Mesenchymal stem cell (in vitro differentiated cells and primary cell): ENCODE measurements around the gene KRT9.

Experiments
- DNase-seq: peaks from one replicate; pipeline ENCODE4 v3.0.0-alpha.2; 2013
- H2AFZ ChIP-seq: one replicate; pipeline ENCODE4 v1.6.1; 2013; ENCODE audit warnings: low read depth, mild to moderate bottlenecking, control low read depth, inconsistent platforms, low read length, moderate library complexity
- H2AK5ac ChIP-seq: 2 replicates; pipeline ENCODE4 v1.6.1; 2013; ENCODE audit warnings: low read length, moderate library complexity, mild to moderate bottlenecking, inconsistent platforms; ENCODE audit not compliant: severe bottlenecking
- H2BK120ac ChIP-seq: one replicate; pipeline ENCODE4 v1.6.1; 2013; ENCODE audit warnings: low read depth, mild to moderate bottlenecking, inconsistent platforms, low read length, moderate library complexity
- H2BK12ac ChIP-seq, 2 experiments: one replicate each; pipeline ENCODE4 v1.6.1; 2013; ENCODE audit warnings: inconsistent platforms in 2 of 2, low read length in 2 of 2, mild to moderate bottlenecking in 2 of 2, moderate library complexity in 2 of 2, control low read depth in 1 of 2
- H2BK15ac ChIP-seq: one replicate; pipeline ENCODE4 v1.6.1; 2013; ENCODE audit warnings: mild to moderate bottlenecking, low read depth, inconsistent platforms; ENCODE audit not compliant: poor library complexity, severe bottlenecking
- H2BK5ac ChIP-seq: 2 replicates; pipeline ENCODE4 v1.6.1; 2013; ENCODE audit warnings: low read depth, mild to moderate bottlenecking, low read length, control low read depth, inconsistent platforms; ENCODE audit not compliant: poor library complexity, severe bottlenecking
- H3K14ac ChIP-seq, 2 experiments: one replicate each; pipeline ENCODE4 v1.6.1; 2013; ENCODE audit warnings: inconsistent platforms in 2 of 2, low read length in 2 of 2, control low read depth in 1 of 2, mild to moderate bottlenecking in 1 of 2, moderate library complexity in 1 of 2
- H3K18ac ChIP-seq, 2 experiments: one replicate each; pipeline ENCODE4 v1.6.1; 2013; ENCODE audit warnings: inconsistent platforms in 2 of 2, low read length in 2 of 2, control low read depth in 1 of 2, low read depth in 1 of 2, mild to moderate bottlenecking in 1 of 2
- H3K23ac ChIP-seq, 2 experiments: one replicate each; pipeline ENCODE4 v1.6.1; 2013; ENCODE audit warnings: inconsistent platforms in 2 of 2, low read length in 2 of 2, mild to moderate bottlenecking in 2 of 2, moderate library complexity in 2 of 2, control low read depth in 1 of 2
- H3K27ac ChIP-seq: 2 replicates; pipeline ENCODE4 v1.5.1; 2013; ENCODE audit warnings: mild to moderate bottlenecking, moderate library complexity, low read length, control low read depth, inconsistent platforms; ENCODE audit not compliant: poor library complexity, severe bottlenecking
- H3K27me3 ChIP-seq, 2 experiments: 2 replicates each; pipeline versions ENCODE4 v1.6.1 to v1.7.0; 2013; ENCODE audit warnings: low read length in 2 of 2, mild to moderate bottlenecking in 2 of 2, moderate library complexity in 2 of 2, control low read depth in 1 of 2, inconsistent platforms in 1 of 2; ENCODE audit not compliant: control insufficient read depth in 1 of 2, insufficient read depth in 1 of 2
- H3K36me3 ChIP-seq, 2 experiments: 2 replicates each; pipeline versions ENCODE4 v1.6.1 to v1.7.0; 2013; ENCODE audit warnings: low read length in 2 of 2, control low read depth in 1 of 2, inconsistent platforms in 1 of 2, low read depth in 1 of 2, mild to moderate bottlenecking in 1 of 2; ENCODE audit not compliant: insufficient read depth in 2 of 2, control insufficient read depth in 1 of 2
- H3K4ac ChIP-seq, 2 experiments: one replicate each; pipeline ENCODE4 v1.6.1; 2013; ENCODE audit warnings: inconsistent platforms in 2 of 2, low read length in 2 of 2, mild to moderate bottlenecking in 2 of 2, moderate library complexity in 2 of 2, control low read depth in 1 of 2, low read depth in 1 of 2
- H3K4me1 ChIP-seq: 2 replicates; pipeline ENCODE4 v1.6.1; 2013; ENCODE audit warnings: low read depth, low read length, control low read depth; ENCODE audit not compliant: control insufficient read depth, insufficient read depth
- H3K4me2 ChIP-seq: 2 replicates; pipeline ENCODE4 v1.6.1; 2013; ENCODE audit warnings: low read length, mild to moderate bottlenecking, inconsistent platforms; ENCODE audit not compliant: poor library complexity, severe bottlenecking
- H3K4me3 ChIP-seq, 2 experiments: 2 replicates each; pipeline versions ENCODE4 v1.5.1 to v1.7.0; 2013; ENCODE audit warnings: low read length in 2 of 2, mild to moderate bottlenecking in 2 of 2, control low read depth in 1 of 2, low read depth in 1 of 2; ENCODE audit not compliant: insufficient read depth in 1 of 2
- H3K79me1 ChIP-seq: replicated peaks from 2 replicates; pipeline ENCODE4 v1.6.1; 2013; ENCODE audit warnings: mild to moderate bottlenecking, control low read depth, low read length, inconsistent platforms; ENCODE audit not compliant: poor library complexity, severe bottlenecking
- H3K9ac ChIP-seq: 2 replicates; pipeline ENCODE4 v1.7.0; 2013; ENCODE audit warnings: mild to moderate bottlenecking, low read length, moderate library complexity
- H3K9me3 ChIP-seq: 2 replicates; pipeline ENCODE4 v1.7.0; 2013; ENCODE audit warnings: mild to moderate bottlenecking, low read length; ENCODE audit not compliant: control insufficient read depth
- H4K8ac ChIP-seq: one replicate; pipeline ENCODE4 v1.6.1; 2013; ENCODE audit warnings: inconsistent platforms, mild to moderate bottlenecking, low read length, moderate library complexity
- H4K91ac ChIP-seq: one replicate; pipeline ENCODE4 v1.6.1; 2013; ENCODE audit warnings: mild to moderate bottlenecking, low read length, inconsistent platforms
- WGBS: methylation state at CpG from one replicate; pipeline ENCODE4 v1.1.7; 2013; ENCODE audit warnings: mixed read lengths; 5-methylcytosine and 5-hydroxymethylcytosine counted together

KRT9 gene

DNA sequence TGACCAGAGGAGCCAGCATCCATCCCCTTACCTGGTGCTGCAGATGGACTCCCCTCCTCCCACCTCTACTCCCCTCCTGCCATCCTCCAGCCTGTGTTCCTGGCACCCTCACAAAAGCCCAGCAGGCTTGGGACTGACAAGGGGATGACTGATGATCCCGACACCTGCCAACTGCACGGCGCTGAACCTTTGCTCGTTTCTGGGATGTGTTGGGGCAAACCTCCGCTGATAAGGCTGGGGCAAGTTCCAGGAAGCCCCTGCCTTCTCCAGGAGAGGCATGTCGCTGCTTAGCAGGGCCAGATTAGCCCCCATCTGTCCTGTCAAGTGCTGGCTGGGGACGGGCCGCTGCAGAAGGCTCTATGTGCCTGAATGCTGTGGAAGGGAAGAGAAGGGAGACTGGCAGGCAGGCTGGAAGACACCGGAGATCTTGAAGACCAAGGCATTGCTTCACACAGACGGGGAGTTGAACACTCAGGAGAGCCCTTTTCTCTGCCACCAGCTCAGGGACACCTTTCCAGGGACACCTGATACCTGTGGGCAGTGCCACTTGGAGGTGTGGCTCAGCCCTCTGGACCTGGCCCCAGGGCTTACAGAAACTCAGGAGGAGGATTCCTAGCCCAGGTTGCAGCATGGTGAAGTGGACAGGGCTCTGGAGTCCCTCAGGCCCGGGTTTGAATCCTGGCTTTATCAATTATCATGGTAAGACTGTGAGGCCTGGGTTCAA, 52.2 kb downstream of the KRT9 start:
- WGBS, result 80% methylated on average over 10 of the region's 11 CpGs
- Histone ChIP-seq H2BK5ac (no peak overlapping the region), H3K23ac (no peak overlapping the region), H2AK5ac (peak overlapping the region; percentile 21), H3K4ac (no peak overlapping the region), H3K79me1 (no peaks in the 10 kb centered on the region), H3K14ac (peak overlapping the region in 1 of 2 experiments; percentile 11), H3K4me3 (no peak overlapping the region), H3K9ac (no peak overlapping the region), H2BK120ac (no peak overlapping the region), H3K27me3 (peaks cover 0 to 33% of the 10 kb centered on the region in 2 experiments), H3K27ac (no peak overlapping the region), H4K91ac (no peak overlapping the region), H3K36me3 (peaks cover 0 to 22% of the 10 kb centered on the region in 2 experiments), H3K4me2 (no peak overlapping the region), H3K18ac (peak overlapping the region; percentile 18 to 40), H2AFZ (no peak overlapping the region), H2BK15ac (no peak overlapping the region), H4K8ac (peak overlapping the region; percentile 8), H2BK12ac (peak overlapping the region; percentile 14 to 45), H3K9me3 (no peaks in the 10 kb centered on the region), H3K4me1 (peaks cover 30% of the 10 kb centered on the region)
- no peak for DNase-seq

DNA sequence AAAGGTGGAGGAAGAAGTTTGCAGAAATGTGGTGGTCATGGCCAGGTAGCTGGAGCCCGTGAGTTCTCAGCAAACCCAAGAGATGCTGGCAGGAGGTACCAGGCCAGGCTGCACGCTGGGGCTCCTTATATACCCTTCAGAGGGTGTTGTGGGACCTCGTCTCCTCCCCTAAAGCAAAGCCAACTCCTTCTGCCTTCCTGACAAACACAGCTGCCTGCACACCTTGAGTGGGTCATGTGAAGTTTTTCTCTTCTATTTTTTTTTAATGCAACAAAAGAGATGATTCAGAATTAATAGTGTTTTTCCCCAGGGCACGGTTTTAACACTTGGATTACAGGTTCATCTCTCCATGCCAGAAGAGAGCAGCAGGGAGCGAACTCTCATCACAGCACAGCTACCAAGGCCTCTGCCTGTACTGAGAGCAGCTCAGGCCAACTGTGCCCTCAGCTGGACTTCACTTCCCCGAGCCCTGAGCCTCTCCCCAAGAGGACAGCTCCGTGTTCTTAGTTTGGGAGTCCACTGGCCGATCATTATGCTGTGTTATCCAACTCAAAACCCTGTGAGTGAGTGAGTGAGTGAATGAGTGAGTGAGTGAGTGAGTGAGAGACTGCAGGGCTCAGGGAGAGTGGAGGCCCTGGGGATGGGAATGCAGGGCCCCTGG, 52.9 kb downstream of the KRT9 start, which contains the start of gene KRT15:
Gene KRT15 (minus strand): TSS at position 102 of the 661 bp plus-strand sequence. CDS start 63 bp downstream, at position 39.
- Histone ChIP-seq H3K27me3 (peaks cover 0 to 35% of the 10 kb centered on the region in 2 experiments), H2BK12ac (peak within 1 kb of the TSS; percentile 14 to 45), H3K14ac (peak within 1 kb of the TSS in 1 of 2 experiments; percentile 11), H3K79me1 (no peaks in the 10 kb centered on the region), H2BK15ac (no peak within 1 kb of the TSS), H3K18ac (peak within 1 kb of the TSS; percentile 28 to 40), H3K4me3 (no peak within 1 kb of the TSS), H3K9me3 (no peaks in the 10 kb centered on the region), H4K8ac (peak within 1 kb of the TSS; percentile 8), H3K4ac (no peak within 1 kb of the TSS), H3K4me2 (no peak within 1 kb of the TSS), H2BK120ac (no peak within 1 kb of the TSS), H3K27ac (no peak within 1 kb of the TSS), H2BK5ac (no peak within 1 kb of the TSS), H3K9ac (no peak within 1 kb of the TSS), H4K91ac (no peak within 1 kb of the TSS), H3K23ac (no peak within 1 kb of the TSS), H2AK5ac (peak within 1 kb of the TSS; percentile 21), H3K36me3 (peaks cover 0 to 15% of the 10 kb centered on the region in 2 experiments), H3K4me1 (peaks cover 29% of the 10 kb centered on the region), H2AFZ (no peak within 1 kb of the TSS)
- 76% methylated on average over 6 of the region's 8 CpGs for WGBS
- no peak for DNase-seq

DNA sequence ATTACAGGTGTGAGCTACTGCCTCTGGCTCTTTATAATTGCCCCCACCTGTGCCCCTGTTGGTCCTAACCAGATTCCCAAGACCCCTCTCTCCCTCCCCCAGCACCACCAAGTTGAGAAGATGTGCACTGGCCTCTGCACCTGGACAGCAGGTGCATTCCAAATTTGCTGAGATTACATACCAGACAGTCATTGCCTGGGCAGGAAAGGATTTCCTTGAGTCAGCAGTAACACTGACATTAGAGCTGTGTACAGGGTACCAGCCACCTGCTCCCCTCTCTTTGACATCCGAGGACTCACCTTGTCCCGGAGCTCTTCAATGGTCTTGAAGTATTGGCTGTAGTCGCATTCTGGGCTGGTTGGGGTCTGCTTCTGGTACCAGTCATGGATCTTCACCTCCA, 53.8 kb downstream of the KRT9 start:
- Histone ChIP-seq H3K23ac (no peak overlapping the region), H2BK120ac (no peak overlapping the region), H3K9ac (no peak overlapping the region), H3K4me3 (no peak overlapping the region), H3K18ac (no peak overlapping the region), H3K79me1 (no peaks in the 10 kb centered on the region), H3K27ac (no peak overlapping the region), H2AFZ (no peak overlapping the region), H2BK15ac (no peak overlapping the region), H3K4me1 (peaks cover 25% of the 10 kb centered on the region), H3K36me3 (peaks cover 0 to 10% of the 10 kb centered on the region in 2 experiments), H3K9me3 (no peaks in the 10 kb centered on the region), H3K14ac (no peak overlapping the region), H3K4me2 (no peak overlapping the region), H4K91ac (no peak overlapping the region), H2BK12ac (no peak overlapping the region), H3K4ac (no peak overlapping the region), H2AK5ac (no peak overlapping the region), H4K8ac (no peak overlapping the region), H2BK5ac (no peak overlapping the region), H3K27me3 (peaks cover 0 to 37% of the 10 kb centered on the region in 2 experiments)
- no peak for DNase-seq
- WGBS, result 97% methylated on average over 3 of the region's 3 CpGs

DNA sequence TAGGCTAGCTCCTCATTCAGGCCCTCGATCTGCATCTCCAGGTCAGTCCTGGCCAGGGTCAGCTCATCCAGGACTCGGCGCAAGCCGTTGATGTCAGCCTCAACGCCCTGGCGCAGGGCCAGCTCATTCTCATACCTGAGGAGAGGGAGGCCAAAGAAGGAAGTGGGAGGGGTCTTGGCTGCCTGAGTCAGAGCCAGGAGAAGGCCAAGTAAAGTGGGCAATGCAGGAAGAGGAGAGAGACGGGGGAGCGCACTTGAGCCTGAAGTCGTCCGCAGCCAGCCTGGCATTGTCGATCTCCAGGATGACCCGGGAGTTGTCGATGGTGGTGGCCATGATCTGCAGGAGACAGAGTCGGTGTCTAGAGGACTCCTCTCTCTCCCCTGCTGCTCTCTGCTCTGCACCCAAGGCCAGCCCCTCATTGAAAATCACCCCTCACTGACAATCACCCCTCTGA, 55.0 kb downstream of the KRT9 start:
- H3K23ac ChIP-seq, result no peak overlapping the region
- no peak overlapping the region for H2BK5ac ChIP-seq
- H3K36me3 ChIP-seq, result peaks cover 0 to 3% of the 10 kb centered on the region in 2 experiments
- no peak overlapping the region for H3K4me2 ChIP-seq
- peaks cover 15% of the 10 kb centered on the region for H3K4me1 ChIP-seq
- no peak overlapping the region for H2AK5ac ChIP-seq
- no peak overlapping the region for H3K27ac ChIP-seq
- H2AFZ ChIP-seq, result no peak overlapping the region
- no peak overlapping the region for H3K14ac ChIP-seq
- H3K4ac ChIP-seq, result no peak overlapping the region
- H3K4me3 ChIP-seq, result no peak overlapping the region
- no peak for DNase-seq
- no peak overlapping the region for H2BK15ac ChIP-seq
- H2BK12ac ChIP-seq, result no peak overlapping the region
- peak overlapping the region; percentile 15 for H4K91ac ChIP-seq
- WGBS, result 91% methylated on average over 14 of the region's 14 CpGs
- H2BK120ac ChIP-seq, result no peak overlapping the region
- no peaks in the 10 kb centered on the region for H3K9me3 ChIP-seq
- peaks cover 0 to 47% of the 10 kb centered on the region in 2 experiments for H3K27me3 ChIP-seq
- no peak overlapping the region for H4K8ac ChIP-seq
- no peaks in the 10 kb centered on the region for H3K79me1 ChIP-seq
- no peak overlapping the region for H3K18ac ChIP-seq
- no peak overlapping the region for H3K9ac ChIP-seq
